GM04503 (cell line): ENCODE data around the gene MAGEA4.

Experiments
- DNase-seq: peaks from one replicate; pipeline ENCODE4 v3.0.0-alpha.2; 2012; ENCODE audit warnings: low read depth

Gene MAGEA4

DNA sequence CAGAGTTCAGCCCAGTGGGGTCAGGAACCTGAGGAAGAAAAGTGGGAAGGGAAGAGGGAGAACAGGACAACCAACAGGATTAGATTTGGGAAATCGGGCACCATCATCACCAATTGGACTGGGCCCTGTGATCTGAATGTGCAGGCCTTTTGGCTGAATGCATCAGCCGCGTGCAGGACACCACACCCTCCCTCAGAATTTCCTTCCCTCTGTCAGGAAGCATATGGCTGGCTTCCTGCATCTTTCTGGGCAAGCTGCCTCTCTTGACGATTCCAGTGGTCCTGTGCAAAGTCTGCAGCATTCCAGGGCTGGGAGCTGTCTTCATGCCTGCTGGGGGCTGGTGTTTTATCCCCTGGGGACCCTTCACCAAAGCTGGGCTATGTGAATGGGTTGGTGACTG is 16.4 kb downstream of the MAGEA4 start:
- DNase-seq, result no peak

DNA sequence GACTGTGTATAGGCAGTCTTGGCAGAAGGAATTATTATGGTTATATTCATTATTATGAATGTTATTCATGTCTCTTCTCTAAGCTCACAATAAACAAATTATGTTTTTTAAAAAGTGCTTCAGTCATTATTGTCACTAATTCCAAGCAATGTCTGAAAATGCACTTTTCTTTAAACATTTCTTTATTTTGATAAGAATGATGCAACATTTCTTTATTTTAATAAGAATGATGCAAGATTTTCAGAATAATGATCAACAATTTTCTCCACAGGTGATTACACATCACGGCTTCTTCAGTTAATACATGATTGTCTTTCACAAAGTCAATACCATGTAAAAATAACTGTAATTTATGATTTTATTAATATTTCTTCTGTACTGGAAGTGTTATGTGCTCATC is 22.7 kb downstream of the MAGEA4 start:
- no peak for DNase-seq

DNA sequence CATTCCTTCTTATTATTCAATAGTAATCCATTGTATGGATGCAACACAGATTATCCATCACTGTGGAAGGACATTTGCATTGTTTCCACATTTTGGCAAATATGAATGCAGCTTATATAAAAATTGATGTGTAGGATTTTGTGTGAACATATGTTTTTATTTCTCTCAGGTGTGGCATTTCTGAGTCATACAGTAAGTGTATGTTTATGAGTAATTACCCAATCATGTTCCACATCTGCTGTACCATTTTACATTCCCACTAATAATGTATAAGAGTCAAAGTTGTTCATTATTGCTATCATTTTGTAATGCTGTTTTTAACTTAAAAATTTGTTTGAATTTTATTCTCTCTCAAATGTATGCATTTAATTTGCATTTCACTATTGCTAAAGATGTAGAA is 25.5 kb downstream of the MAGEA4 start:
- DNase-seq, result no peak

DNA sequence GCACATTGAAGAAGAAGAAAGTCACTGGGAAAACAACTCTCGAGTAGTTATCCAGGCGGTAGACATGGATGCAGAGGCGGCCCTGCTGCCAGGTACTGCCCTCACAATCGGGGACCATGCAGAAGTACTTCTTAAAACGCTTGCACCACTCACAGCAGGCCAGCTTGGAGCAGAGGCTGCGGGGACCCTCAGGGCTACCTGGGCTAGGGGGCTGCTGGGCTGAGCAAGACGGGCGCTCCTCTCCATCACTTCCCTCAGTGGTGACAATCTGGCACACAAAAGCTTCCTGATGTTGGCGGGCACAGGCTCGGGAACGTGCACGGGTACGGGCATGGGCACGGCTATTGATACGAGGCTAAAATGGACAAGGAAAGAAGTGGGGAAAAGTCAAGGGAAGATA is 42.0 kb downstream of the MAGEA4 start:
- no peak for DNase-seq

DNA sequence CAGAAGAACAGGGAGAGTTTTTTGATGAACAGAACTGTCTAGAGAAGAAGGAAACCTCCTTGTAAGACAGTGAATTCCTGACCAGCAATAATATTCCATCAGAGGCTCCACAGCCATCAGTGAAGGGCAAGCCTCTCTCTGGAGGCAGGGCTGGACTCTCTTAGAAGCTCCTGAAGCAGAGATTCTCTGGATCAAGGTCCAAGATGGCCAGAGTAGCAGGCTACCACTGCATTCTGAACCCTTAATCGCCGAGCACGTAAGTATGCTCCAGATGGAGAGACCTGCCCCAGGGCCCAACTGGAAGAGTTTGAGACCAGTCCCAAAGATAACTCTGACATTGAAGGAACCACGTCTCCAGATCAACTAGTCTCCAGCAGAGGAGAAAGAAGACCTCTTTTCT is 45.4 kb downstream of the MAGEA4 start:
- no peak for DNase-seq

DNA sequence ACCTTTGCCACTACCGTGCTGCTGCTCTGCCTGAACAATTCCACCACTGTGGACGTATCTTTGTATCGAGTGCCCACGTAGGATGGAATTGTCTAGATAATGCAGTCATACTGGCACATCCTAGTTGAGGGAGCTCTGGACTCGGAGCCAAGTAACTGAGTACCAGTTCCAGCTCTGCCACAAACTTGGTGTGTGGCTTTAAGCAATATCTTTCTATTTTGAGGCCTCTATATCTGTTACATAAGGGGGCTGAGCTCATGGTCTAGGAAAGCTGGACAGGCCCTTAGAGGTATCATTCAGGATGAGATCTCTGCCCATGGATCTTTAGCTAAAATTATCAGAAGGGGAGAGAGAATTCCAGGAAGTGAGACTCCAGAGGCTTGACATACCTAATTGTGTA is 49.3 kb downstream of the MAGEA4 start:
- DNase-seq, result no peak

DNA sequence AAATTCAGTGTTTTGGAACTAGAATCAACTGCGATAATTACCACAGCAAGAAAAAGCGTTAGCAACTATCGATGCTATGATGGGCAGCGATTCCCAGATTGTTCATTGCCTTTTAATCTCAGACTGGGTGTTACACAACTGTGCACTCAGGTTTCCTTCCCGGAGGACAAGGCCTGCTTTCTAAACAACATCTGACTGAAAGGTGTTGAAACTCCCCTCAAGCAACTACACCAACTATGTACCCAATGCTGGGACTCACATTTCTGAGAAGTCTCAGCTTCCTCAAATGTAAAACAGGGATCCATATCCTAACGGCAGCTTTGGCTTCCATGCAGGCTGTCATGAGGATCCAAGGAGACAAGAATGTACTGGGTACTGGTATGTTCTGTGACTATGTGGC is 53.5 kb downstream of the MAGEA4 start:
- DNase-seq, result no peak

DNA sequence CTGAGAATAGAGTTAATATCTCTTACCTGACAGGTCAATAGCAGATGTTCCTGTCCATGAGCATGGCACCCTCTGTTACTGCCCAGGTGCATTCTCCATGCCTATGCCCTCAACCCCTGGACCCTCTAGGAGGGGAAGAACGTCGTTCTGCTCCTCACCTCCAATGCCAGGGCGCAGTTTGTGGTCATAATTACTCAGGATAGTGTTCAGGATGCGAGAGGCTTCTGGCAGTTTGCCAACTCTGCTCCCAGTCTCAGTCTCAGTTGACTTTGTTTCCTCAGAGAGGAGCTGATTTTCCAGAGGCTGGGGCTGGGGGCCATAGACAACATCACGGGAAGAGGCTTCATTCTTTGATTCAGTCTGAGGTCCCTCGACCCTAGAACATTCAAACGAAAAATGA is 57.3 kb downstream of the MAGEA4 start:
- no peak for DNase-seq

DNA sequence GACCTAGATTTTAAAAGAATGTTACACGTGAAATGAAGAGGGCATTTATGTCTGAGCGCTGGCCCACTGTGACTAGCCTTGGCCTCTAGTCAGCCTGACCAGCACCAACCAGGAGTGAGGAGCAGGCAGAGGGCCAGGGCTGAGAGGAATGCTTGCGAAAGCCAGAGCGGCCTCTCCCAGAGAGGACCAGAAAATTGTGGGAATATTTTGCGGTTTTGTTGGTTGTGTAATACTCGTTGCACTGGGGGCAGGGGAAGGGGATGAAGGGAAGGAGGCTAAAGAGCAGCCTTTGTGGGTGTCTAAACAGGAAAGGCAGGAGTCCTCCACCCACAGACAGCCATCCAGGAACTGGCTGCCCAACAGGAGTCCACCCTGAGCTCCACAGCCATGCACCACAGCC is 58.0 kb downstream of the MAGEA4 start:
- DNase-seq, result peak; percentile 88

DNA sequence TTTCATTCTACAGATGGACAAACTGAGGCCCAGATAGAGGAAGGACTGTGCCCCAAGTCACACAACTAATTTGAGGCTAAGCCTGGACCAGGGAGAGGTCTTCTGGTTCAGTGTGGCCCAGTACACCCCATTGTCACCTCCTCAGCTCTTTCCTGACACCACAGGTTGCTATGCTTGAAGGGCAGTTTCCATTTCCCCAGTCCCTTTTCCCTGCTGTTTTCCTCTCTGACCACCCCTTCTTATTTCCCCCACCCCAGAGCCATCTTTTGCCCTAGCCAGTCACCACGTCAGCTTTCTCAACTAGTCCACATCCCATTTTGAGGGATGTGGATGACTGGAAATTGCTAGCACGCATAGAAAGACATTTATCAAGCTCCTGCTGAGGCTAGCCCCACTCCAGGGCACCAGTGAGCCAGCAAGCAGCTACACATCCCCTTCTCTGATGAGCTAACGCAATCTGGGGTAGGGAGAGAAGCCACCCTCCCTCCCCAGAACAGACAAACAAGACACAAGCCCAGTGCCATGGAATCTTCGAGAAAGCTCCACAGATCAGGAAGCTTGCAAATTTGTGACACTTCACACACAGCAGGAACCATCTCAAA is 60.5 kb downstream of the MAGEA4 start:
- no peak for DNase-seq

DNA sequence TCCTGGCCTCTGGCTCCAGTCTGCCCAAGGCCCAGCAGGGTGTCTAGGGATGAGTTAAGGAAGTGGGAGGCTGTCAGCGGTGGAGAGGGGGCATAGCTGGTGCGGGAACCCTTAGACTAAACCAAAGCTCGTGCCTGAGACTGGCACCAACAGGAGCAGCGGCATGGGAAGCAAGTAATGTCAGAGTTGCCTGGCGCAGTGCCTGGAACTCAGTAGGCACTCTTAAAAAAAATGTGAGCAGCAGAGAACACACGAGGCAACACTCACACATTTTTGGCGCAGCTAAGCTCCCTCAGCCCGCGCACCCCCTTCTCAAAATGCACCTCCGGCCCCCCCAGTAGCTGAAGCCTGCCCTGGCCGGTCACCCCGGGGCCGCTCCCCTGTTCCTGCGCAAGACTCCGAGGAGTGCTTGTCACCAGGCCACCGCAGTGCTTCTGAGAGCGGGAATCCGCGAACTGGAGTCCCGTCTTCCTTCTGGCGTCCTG is 61.2 kb downstream of the MAGEA4 start:
- DNase-seq, result no peak
